ENCODE data around the gene UBASH3B. TPM values are rescaled to one million over a fixed set of nuclear protein-coding genes. Genes with fewer than 3 reads are reported as not detected.

Gene UBASH3B
- total and polyA plus RNA-seq, 8 donors: 0.58 to 60.5 (median 3.1) TPM

GRCh38 chr11:122755941-122756340 lies 100.4 kb downstream of the UBASH3B start:
- H3K36me3 ChIP-seq: no peaks in the 10 kb centered on the region
- H3K27ac ChIP-seq: peak overlapping the region in 1 of 5 donors; percentile 29
- no peak overlapping the region for H3K4me3 ChIP-seq
- peaks cover 0 to 25% (median 2%) of the 10 kb centered on the region in 4 donors for H3K4me1 ChIP-seq
- TF ChIP-seq CTCF (IDR thresholded peaks at IDR 0.05): no peak
- no peak for TF ChIP-seq POLR2AphosphoS5 (IDR thresholded peaks at IDR 0.05)
- TF ChIP-seq POLR2A (IDR thresholded peaks at IDR 0.05): no peak
- TF ChIP-seq EP300 (IDR thresholded peaks at IDR 0.05): no peak
- no peak for DNase-seq
- intact Hi-C loops (cut with DNase I; ENCODE audit: low total_unique reads): no loop called here
- no peaks in the 10 kb centered on the region for H3K9me3 ChIP-seq
- H3K27me3 ChIP-seq: no peaks in the 10 kb centered on the region
- 60 to 75% (median 68%) methylated on average over 5 of the region's 5 CpGs for WGBS, 5 donors

GRCh38 chr11:122756417-122756816 lies 100.9 kb downstream of the UBASH3B start:
- intact Hi-C loops (cut with DNase I; ENCODE audit: low total_unique reads): no loop called here
- no peak overlapping the region for H3K4me3 ChIP-seq
- no peaks in the 10 kb centered on the region for H3K36me3 ChIP-seq
- no peaks in the 10 kb centered on the region for H3K9me3 ChIP-seq
- TF ChIP-seq POLR2AphosphoS5 (IDR thresholded peaks at IDR 0.05) (no peak), CTCF (IDR thresholded peaks at IDR 0.05) (no peak), EP300 (IDR thresholded peaks at IDR 0.05) (no peak), POLR2A (IDR thresholded peaks at IDR 0.05) (no peak)
- no peaks in the 10 kb centered on the region for H3K27me3 ChIP-seq
- peaks cover 0 to 25% (median 2%) of the 10 kb centered on the region in 4 donors for H3K4me1 ChIP-seq
- peak; percentile 34 to 58 for DNase-seq
- peak overlapping the region in 1 of 5 donors; percentile 29 for H3K27ac ChIP-seq

- 93 to 97% (median 94%) methylated on average over 3 of the region's 3 CpGs for WGBS, 5 donors
- no peak overlapping the region for H3K27ac ChIP-seq
- no peaks in the 10 kb centered on the region for H3K27me3 ChIP-seq
- intact Hi-C loops (cut with DNase I; ENCODE audit: low total_unique reads): no loop called here
- DNase-seq: no peak
- TF ChIP-seq EP300 (IDR thresholded peaks at IDR 0.05): no peak
- H3K36me3 ChIP-seq: no peaks in the 10 kb centered on the region
- peaks cover 0 to 25% (median 2%) of the 10 kb centered on the region in 4 donors for H3K4me1 ChIP-seq
- no peaks in the 10 kb centered on the region for H3K9me3 ChIP-seq
- no peak overlapping the region for H3K4me3 ChIP-seq
These were observed 101.7 kb downstream of the UBASH3B start for GRCh38 chr11:122757201-122757600.

GRCh38 chr11:122758339-122758738 lies 102.8 kb downstream of the UBASH3B start:
- no peak overlapping the region for H3K27ac ChIP-seq
- H3K4me1 ChIP-seq: peaks cover 0 to 25% (median 2%) of the 10 kb centered on the region in 4 donors
- no peaks in the 10 kb centered on the region for H3K36me3 ChIP-seq
- intact Hi-C loops (cut with DNase I; ENCODE audit: low total_unique reads): no loop called here
- WGBS, 5 donors: 60 to 76% (median 63%) methylated on average over 8 of the region's 8 CpGs
- no peaks in the 10 kb centered on the region for H3K27me3 ChIP-seq
- TF ChIP-seq EP300 (IDR thresholded peaks at IDR 0.05) (no peak), CTCF (IDR thresholded peaks at IDR 0.05) (no peak), POLR2A (IDR thresholded peaks at IDR 0.05) (no peak), POLR2AphosphoS5 (IDR thresholded peaks at IDR 0.05) (no peak)
- no peak overlapping the region for H3K4me3 ChIP-seq
- H3K9me3 ChIP-seq: no peaks in the 10 kb centered on the region
- no peak for DNase-seq

- DNase-seq: no peak
- Histone ChIP-seq H3K9me3 (no peaks in the 10 kb centered on the region), H3K36me3 (no peaks in the 10 kb centered on the region), H3K27ac (no peak overlapping the region), H3K4me3 (no peak overlapping the region), H3K27me3 (no peaks in the 10 kb centered on the region), H3K4me1 (peaks cover 0 to 25% (median 2%) of the 10 kb centered on the region in 4 donors)
- intact Hi-C loops (cut with DNase I; ENCODE audit: low total_unique reads): no loop called here
- TF ChIP-seq POLR2A (IDR thresholded peaks at IDR 0.05) (no peak), EP300 (IDR thresholded peaks at IDR 0.05) (no peak), CTCF (IDR thresholded peaks at IDR 0.05) (no peak), POLR2AphosphoS5 (IDR thresholded peaks at IDR 0.05) (no peak)
- 47 to 65% (median 57%) methylated on average over 5 of the region's 5 CpGs for WGBS, 5 donors
These were observed 103.5 kb downstream of the UBASH3B start for GRCh38 chr11:122758974-122759373.
